ENCODE results near the gene POU2F3. TPM values are rescaled to one million over a fixed set of nuclear protein-coding genes. Genes with fewer than 3 reads are reported as not detected.

POU2F3 gene
- total RNA-seq, 1 experiment from 2014 or later, result not detected

GRCh38 chr11:120219938-120220746 is 19.8 kb upstream of the POU2F3 start:
- no peak overlapping the region for H3K27ac ChIP-seq (ENCODE audit: low read length)
- ChIA-PET POLR2A (no interaction called here), CTCF (no interaction called here)
- BruUV-seq (replicated peaks), result no TSS peak
- no peaks in the 10 kb centered on the region; the same call in 1 of the 2 replicates for H3K4me1 ChIP-seq (ENCODE audit: control insufficient read depth, insufficient read depth, low read length)
- DNase-seq (ENCODE audit: low read depth, low spot score) (no peak), ATAC-seq (no peak)
- no peaks in the 10 kb centered on the region for H3K36me3 ChIP-seq (ENCODE audit: control insufficient read depth, insufficient read depth, low read length)
- H3K27me3 ChIP-seq (ENCODE audit: control insufficient read depth, insufficient read depth, low read length), result 0 out of 2 replicates have a peak, but pooled peaks cover 2% of the 10 kb centered on the region
- H3K4me3 ChIP-seq (ENCODE audit: low read depth in 2 of 2, low read length in 2 of 2), result no peak overlapping the region
- in situ Hi-C loops (cut with HindIII; ENCODE audit: low pct_unique_long_range_greater_than_20kb, low sequenced_read_pairs), result no loop called here
- intact Hi-C loops (cut with micrococcal nuclease; ENCODE audit: unreplicated experiment), result no loop called here
- H3K9me3 ChIP-seq (ENCODE audit: control insufficient read depth, insufficient read depth, low read depth, low read length), result no peaks in the 10 kb centered on the region
- TF ChIP-seq POLR2AphosphoS5 (IDR thresholded peaks at IDR 0.05; ENCODE audit: low read depth, low read length), result no peak
- no peak for TF ChIP-seq TCF7L2 (IDR thresholded peaks at IDR 0.05; ENCODE audit: low read depth, low read length)
- TF ChIP-seq, protein P1, sequence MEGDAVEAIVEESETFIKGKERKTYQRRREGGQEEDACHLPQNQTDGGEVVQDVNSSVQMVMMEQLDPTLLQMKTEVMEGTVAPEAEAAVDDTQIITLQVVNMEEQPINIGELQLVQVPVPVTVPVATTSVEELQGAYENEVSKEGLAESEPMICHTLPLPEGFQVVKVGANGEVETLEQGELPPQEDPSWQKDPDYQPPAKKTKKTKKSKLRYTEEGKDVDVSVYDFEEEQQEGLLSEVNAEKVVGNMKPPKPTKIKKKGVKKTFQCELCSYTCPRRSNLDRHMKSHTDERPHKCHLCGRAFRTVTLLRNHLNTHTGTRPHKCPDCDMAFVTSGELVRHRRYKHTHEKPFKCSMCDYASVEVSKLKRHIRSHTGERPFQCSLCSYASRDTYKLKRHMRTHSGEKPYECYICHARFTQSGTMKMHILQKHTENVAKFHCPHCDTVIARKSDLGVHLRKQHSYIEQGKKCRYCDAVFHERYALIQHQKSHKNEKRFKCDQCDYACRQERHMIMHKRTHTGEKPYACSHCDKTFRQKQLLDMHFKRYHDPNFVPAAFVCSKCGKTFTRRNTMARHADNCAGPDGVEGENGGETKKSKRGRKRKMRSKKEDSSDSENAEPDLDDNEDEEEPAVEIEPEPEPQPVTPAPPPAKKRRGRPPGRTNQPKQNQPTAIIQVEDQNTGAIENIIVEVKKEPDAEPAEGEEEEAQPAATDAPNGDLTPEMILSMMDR (IDR thresholded peaks at IDR 0.05), result no peak
- TF ChIP-seq SIN3A (IDR thresholded peaks at IDR 0.05; ENCODE audit: borderline replicate concordance, insufficient read depth, low read depth, low read length), result no peak
- TF ChIP-seq, protein P2, sequence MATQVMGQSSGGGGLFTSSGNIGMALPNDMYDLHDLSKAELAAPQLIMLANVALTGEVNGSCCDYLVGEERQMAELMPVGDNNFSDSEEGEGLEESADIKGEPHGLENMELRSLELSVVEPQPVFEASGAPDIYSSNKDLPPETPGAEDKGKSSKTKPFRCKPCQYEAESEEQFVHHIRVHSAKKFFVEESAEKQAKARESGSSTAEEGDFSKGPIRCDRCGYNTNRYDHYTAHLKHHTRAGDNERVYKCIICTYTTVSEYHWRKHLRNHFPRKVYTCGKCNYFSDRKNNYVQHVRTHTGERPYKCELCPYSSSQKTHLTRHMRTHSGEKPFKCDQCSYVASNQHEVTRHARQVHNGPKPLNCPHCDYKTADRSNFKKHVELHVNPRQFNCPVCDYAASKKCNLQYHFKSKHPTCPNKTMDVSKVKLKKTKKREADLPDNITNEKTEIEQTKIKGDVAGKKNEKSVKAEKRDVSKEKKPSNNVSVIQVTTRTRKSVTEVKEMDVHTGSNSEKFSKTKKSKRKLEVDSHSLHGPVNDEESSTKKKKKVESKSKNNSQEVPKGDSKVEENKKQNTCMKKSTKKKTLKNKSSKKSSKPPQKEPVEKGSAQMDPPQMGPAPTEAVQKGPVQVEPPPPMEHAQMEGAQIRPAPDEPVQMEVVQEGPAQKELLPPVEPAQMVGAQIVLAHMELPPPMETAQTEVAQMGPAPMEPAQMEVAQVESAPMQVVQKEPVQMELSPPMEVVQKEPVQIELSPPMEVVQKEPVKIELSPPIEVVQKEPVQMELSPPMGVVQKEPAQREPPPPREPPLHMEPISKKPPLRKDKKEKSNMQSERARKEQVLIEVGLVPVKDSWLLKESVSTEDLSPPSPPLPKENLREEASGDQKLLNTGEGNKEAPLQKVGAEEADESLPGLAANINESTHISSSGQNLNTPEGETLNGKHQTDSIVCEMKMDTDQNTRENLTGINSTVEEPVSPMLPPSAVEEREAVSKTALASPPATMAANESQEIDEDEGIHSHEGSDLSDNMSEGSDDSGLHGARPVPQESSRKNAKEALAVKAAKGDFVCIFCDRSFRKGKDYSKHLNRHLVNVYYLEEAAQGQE (IDR thresholded peaks at IDR 0.05; ENCODE audit: insufficient read depth in 1 of 2, low read depth in 2 of 2, low read length in 1 of 2), result no peak

GRCh38 chr11:120220747-120221037 is 19.2 kb upstream of the POU2F3 start:
- POLR2A ChIA-PET, result no interaction called here
- Histone ChIP-seq H3K36me3 (ENCODE audit: control insufficient read depth, insufficient read depth, low read length) (no peaks in the 10 kb centered on the region), H3K4me1 (ENCODE audit: control insufficient read depth, insufficient read depth, low read length) (no peaks in the 10 kb centered on the region; the same call in 1 of the 2 replicates), H3K9me3 (ENCODE audit: control insufficient read depth, insufficient read depth, low read depth, low read length) (no peaks in the 10 kb centered on the region), H3K27ac (ENCODE audit: low read length) (no peak overlapping the region), H3K4me3 (ENCODE audit: low read depth in 2 of 2, low read length in 2 of 2) (no peak overlapping the region), H3K27me3 (ENCODE audit: control insufficient read depth, insufficient read depth, low read length) (0 out of 2 replicates have a peak, but pooled peaks cover 2% of the 10 kb centered on the region)
- DNase-seq (ENCODE audit: low read depth, low spot score) (no peak), ATAC-seq (no peak)
- BruUV-seq (replicated peaks), result no TSS peak
- in situ Hi-C loops (cut with HindIII; ENCODE audit: low pct_unique_long_range_greater_than_20kb, low sequenced_read_pairs) (no loop called here), intact Hi-C loops (cut with micrococcal nuclease; ENCODE audit: unreplicated experiment) (no loop called here)
- CTCF ChIA-PET, result no interaction called here
- TF ChIP-seq, protein P2 (IDR thresholded peaks at IDR 0.05; ENCODE audit: insufficient read depth in 1 of 2, low read depth in 2 of 2, low read length in 1 of 2), result no peak
- TF ChIP-seq TCF7L2 (IDR thresholded peaks at IDR 0.05; ENCODE audit: low read depth, low read length), result no peak
- TF ChIP-seq, protein P1 (IDR thresholded peaks at IDR 0.05), result no peak
- TF ChIP-seq SIN3A (IDR thresholded peaks at IDR 0.05; ENCODE audit: borderline replicate concordance, insufficient read depth, low read depth, low read length), result no peak
- TF ChIP-seq POLR2AphosphoS5 (IDR thresholded peaks at IDR 0.05; ENCODE audit: low read depth, low read length), result no peak
